ENCODE measurements around the gene GLA.

Gene GLA

GRCh38 chrX:101348452-101349192 is 59.1 kb downstream of the GLA start, which contains the start of gene TIMM8A:
TIMM8A (minus strand) TSS chrX:101348742; CDS start chrX:101348664, 78 bp downstream.
- peak; percentile 73 for DNase-seq

- DNase-seq: no peak
These were observed 59.8 kb downstream of the GLA start for GRCh38 chrX:101347859-101348451.
